Adrenal gland (tissue), 5 donors: Measurements from ENCODE around the gene TRIP12.

Experiments
- POLR2A ChIP-seq, 2 donors: fragments of 450-650 bp; IDR thresholded peaks; one replicate each; pipeline ENCODE4 v1.6.1; 2017; ENCODE audit warnings: antibody characterized with exemption in 2 of 2, mild to moderate bottlenecking in 2 of 2, moderate library complexity in 1 of 2
- TF ChIP-seq, protein P1 (sequence below), 6 experiments: fragments of 450-650 bp in 4 of 6; fragments of 200-600 bp in 2 of 6; sonication (generic) in 1 of 6; IDR thresholded peaks; 1 replicate in 5 of 6; 2 replicates in 1 of 6; pipeline versions ENCODE4 v1.5.1 to v1.8.0; 2016 to 2021; ENCODE audit warnings: antibody characterized with exemption in 6 of 6, mild to moderate bottlenecking in 2 of 6, moderate library complexity in 1 of 6
- donor health status: DM: no; HTN: no; CAD: no.

DNA sequence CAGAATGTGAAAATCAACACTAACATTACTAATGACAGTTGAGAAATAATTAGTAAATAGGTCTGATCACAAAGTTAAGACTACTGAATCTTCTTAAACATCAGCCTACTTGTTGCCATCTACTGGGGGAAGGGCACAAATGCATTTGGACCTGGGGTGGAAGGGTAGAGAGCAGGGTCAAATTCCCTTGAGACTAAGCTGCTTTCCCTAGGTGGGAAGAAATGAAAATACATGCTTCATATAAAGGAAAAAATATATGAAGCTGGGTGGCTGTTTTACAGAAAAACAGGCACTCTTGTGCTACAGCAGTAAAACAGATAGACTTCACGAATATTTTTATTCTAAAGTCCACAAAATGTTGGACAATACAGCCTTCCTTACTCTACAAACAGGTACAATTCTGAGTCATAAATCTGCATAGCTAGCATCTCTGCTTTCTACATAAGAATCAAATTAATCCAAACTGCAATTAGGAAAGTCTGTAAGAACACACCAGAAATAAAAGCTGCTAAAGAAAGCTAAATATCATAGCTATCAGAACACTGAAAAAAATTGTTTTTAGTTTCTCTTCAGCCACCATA, 10.9 kb downstream of the TRIP12 start:
- no peak for TF ChIP-seq POLR2A (IDR thresholded peaks at IDR 0.05)
- TF ChIP-seq, protein P1, sequence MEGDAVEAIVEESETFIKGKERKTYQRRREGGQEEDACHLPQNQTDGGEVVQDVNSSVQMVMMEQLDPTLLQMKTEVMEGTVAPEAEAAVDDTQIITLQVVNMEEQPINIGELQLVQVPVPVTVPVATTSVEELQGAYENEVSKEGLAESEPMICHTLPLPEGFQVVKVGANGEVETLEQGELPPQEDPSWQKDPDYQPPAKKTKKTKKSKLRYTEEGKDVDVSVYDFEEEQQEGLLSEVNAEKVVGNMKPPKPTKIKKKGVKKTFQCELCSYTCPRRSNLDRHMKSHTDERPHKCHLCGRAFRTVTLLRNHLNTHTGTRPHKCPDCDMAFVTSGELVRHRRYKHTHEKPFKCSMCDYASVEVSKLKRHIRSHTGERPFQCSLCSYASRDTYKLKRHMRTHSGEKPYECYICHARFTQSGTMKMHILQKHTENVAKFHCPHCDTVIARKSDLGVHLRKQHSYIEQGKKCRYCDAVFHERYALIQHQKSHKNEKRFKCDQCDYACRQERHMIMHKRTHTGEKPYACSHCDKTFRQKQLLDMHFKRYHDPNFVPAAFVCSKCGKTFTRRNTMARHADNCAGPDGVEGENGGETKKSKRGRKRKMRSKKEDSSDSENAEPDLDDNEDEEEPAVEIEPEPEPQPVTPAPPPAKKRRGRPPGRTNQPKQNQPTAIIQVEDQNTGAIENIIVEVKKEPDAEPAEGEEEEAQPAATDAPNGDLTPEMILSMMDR (IDR thresholded peaks at IDR 0.05), result no peak
